Tongue (tissue), 2 donors: ENCODE results near the gene NXF3. TPM values are rescaled to one million over a fixed set of nuclear protein-coding genes. Genes with fewer than 3 reads are reported as not detected.
"Not testable (repeated sequence)": the region's sequence is repeated elsewhere in the genome, so short reads cannot be mapped to it uniquely, and the experiment has no call there.

Source experiments
- DNase-seq: peaks from one replicate; pipeline ENCODE4 v3.0.0-alpha.2; 2015
- total RNA-seq: library from RNA; depleted of rRNA; stranded (reverse); fragments of >200 nt; gene quantifications from one replicate; pipeline ENCODE4 v1.2.3, GENCODE V29; 2014

Gene NXF3
- total RNA-seq, 1 donor from 2014 or later: not detected

- no peak for DNase-seq
Observed at GRCh38 chrX:103051260-103051789, 41.6 kb downstream of the NXF3 start.

DNA sequence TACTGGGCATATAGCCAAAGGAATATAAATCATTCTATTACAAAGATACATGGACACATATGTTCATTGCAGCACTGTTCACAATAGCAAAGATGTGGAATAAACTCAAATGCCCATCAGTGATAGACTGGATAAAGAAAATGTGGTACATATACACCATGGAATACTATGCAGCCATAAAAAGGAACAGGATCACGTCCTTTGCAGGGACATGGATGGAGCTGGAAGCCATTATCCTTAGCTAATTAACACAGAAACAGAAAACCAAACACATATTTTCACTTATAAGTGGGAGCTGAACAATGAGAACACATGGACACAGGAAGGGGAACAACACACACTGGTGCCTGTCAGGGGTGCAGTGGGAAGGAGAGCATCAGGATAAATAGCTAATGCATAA is 59.6 kb downstream of the NXF3 start:
- not testable (repeated sequence) for DNase-seq

Other genes starting within 250 kb of the NXF3 start
- gene RAB40AL, start 155.9 kb downstream of the NXF3 start, total RNA-seq: not detected
- 0.51 TPM for gene BEX1, start 29.0 kb downstream of the NXF3 start, total RNA-seq
- gene BEX4, start 122.0 kb upstream of the NXF3 start, total RNA-seq: 24.9 TPM
- gene TCEAL8, start 162.0 kb upstream of the NXF3 start, total RNA-seq: 133 TPM
- 0.82 TPM for gene TCEAL5, start 183.6 kb upstream of the NXF3 start, total RNA-seq
- 35.9 TPM for gene BEX2, start 217.8 kb upstream of the NXF3 start, total RNA-seq
- 292 TPM for gene TCEAL7, start 237.1 kb upstream of the NXF3 start, total RNA-seq